ENCODE data around the gene TMEM100. TPM values are rescaled to one million over a fixed set of nuclear protein-coding genes. Genes with fewer than 3 reads are reported as not detected.
A peak's percentile ranks its signal among the peaks of the same experiment; 100 is the strongest.

The TMEM100 gene
- total and polyA plus RNA-seq, 2 of the 8 experiments (the other 6 are each of a cell fraction or from before 2014, with no cell fraction given): 0.36 to 0.48 TPM

DNA sequence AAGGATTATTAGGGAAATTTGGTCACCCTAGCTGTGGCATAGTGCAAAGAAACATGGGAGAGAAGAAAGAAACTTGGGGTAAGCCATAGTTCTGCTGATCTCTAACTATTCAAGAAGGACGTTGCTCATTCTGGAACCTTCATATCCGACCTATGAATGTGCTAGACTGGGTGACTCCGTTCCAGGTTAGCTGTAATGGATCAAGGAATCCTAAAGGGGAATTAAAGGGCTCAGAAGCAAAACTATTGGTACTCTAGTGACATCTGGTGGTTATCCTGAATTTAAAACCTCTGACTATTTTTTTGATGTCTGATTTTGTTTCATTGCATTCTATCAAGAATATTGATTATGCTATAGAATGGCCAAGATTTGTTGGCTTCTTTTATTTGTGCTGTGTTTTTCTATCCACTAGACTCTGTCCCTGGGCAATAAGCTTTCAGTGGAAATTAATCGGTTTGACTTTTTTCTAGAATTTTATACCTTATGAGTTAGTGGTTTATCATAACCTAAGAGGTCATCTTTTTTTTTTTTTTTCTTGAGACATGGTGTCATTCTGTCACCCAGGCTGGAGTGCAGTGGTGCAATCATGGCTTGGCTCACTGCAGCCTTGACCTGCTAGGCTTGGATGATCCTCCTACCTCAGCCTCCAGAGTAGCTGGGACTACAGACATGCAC lies 47.7 kb upstream of the TMEM100 start:
- Histone ChIP-seq H2BK15ac (ENCODE audit: low read length) (no peak overlapping the region), H2BK5ac (ENCODE audit: low read depth, low read length) (no peak overlapping the region), H4K8ac (ENCODE audit: extremely low read depth, insufficient read depth, low read length) (no peak overlapping the region), H3K27ac (ENCODE audit: low read depth, low read length) (no peak overlapping the region), H3K79me2 (ENCODE audit: control insufficient read depth in 1 of 2, insufficient read depth in 2 of 2, low read length in 2 of 2) (no peaks in the 10 kb centered on the region), H3K4me2 (ENCODE audit: insufficient read depth in 1 of 2, low read depth in 2 of 2, low read length in 2 of 2) (no peak overlapping the region), H3K27me3 (replicated peaks in 1 of 4; ENCODE audit: control insufficient read depth in 3 of 4, extremely low read depth in 1 of 4, insufficient read depth in 3 of 4, low read length in 3 of 4) (no peaks in the 10 kb centered on the region), H3K4me1 (replicated peaks in 1 of 4; ENCODE audit: control insufficient read depth in 3 of 4, insufficient read depth in 4 of 4, low read length in 3 of 4) (no peaks in the 10 kb centered on the region), H2AFZ (ENCODE audit: low read length) (no peak overlapping the region), H3K18ac (ENCODE audit: extremely low read depth, low read length) (no peak overlapping the region), H3K36me3 (ENCODE audit: control insufficient read depth in 2 of 4, insufficient read depth in 4 of 4, low read length in 3 of 4) (peaks cover 0 to 3% (median 0%) of the 10 kb centered on the region in 4 experiments; a peak in 3 of 8 replicates), H4K20me1 (replicated peaks in 1 of 2; ENCODE audit: control insufficient read depth in 1 of 2, insufficient read depth in 2 of 2, low read length in 2 of 2) (no peaks in the 10 kb centered on the region), H3K56ac (replicated peaks; ENCODE audit: insufficient read length, low read depth, low read length) (no peak overlapping the region), H3K79me1 (ENCODE audit: low read depth, low read length) (no peaks in the 10 kb centered on the region), H3K9ac (replicated peaks in 1 of 4; ENCODE audit: extremely low read depth in 1 of 4, low read depth in 3 of 4, low read length in 3 of 4) (no peak overlapping the region), H3K23me2 (ENCODE audit: low read depth, low read length) (no peaks in the 10 kb centered on the region), H2BK120ac (replicated peaks; ENCODE audit: low read depth, low read length) (no peak overlapping the region), H3K4me3 (ENCODE audit: extremely low read depth in 1 of 4, insufficient read depth in 2 of 4, low read depth in 3 of 4, low read length in 4 of 4) (no peak overlapping the region), H2AK5ac (ENCODE audit: low read depth, low read length) (no peak overlapping the region), H3K4ac (replicated peaks; ENCODE audit: insufficient read length, low read depth, low read length) (no peak overlapping the region), H3K23ac (ENCODE audit: insufficient read length) (no peak overlapping the region), H3K9me3 (ENCODE audit: insufficient read depth in 2 of 2, low read depth in 1 of 2, low read length in 1 of 2) (no peaks in the 10 kb centered on the region), H2BK12ac (ENCODE audit: low read depth, low read length) (no peak overlapping the region), H3K14ac (ENCODE audit: insufficient read length) (no peak overlapping the region), H4K5ac (ENCODE audit: insufficient read length, low read depth, low read length) (no peak overlapping the region), H2BK20ac (ENCODE audit: low read length) (no peak overlapping the region), H4K91ac (replicated peaks; ENCODE audit: insufficient read length, low read length) (no peak overlapping the region)
- CTCF ChIA-PET (ENCODE audit: partially characterized antibody): interaction anchor here (0.6 to 9.2 kb wide), 50 partner anchors 8 to 1872 kb away, joined by 3 to 169 read pairs (median 4); partner anchors contain the start of genes PCTP and TMEM100
- DNase-seq (ENCODE audit: low read depth in 1 of 2, low spot score in 2 of 2) (no peak), FAIRE-seq (no peak)
- POLR2A ChIA-PET (ENCODE audit: partially characterized antibody): no interaction called here
- 62% methylated on average over 4 of the region's 4 CpGs; no CpG with 5 or more reads in 1 of the 2 experiments for WGBS, 2 experiments (ENCODE audit: extremely low coverage in 1 of 2, insufficient coverage in 1 of 2, insufficient read length in 1 of 2, insufficient replicate concordance in 2 of 2, low coverage in 1 of 2, low lambda C conversion rate in 2 of 2, missing lambda C conversion rate in 1 of 2)
- TF ChIP-seq, protein P1, sequence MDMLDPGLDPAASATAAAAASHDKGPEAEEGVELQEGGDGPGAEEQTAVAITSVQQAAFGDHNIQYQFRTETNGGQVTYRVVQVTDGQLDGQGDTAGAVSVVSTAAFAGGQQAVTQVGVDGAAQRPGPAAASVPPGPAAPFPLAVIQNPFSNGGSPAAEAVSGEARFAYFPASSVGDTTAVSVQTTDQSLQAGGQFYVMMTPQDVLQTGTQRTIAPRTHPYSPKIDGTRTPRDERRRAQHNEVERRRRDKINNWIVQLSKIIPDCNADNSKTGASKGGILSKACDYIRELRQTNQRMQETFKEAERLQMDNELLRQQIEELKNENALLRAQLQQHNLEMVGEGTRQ (IDR thresholded peaks at IDR 0.05; ENCODE audit: low read length): no peak
- no peak for TF ChIP-seq HDAC6 (IDR thresholded peaks at IDR 0.05; ENCODE audit: low read depth, low read length)
- TF ChIP-seq, protein P2, sequence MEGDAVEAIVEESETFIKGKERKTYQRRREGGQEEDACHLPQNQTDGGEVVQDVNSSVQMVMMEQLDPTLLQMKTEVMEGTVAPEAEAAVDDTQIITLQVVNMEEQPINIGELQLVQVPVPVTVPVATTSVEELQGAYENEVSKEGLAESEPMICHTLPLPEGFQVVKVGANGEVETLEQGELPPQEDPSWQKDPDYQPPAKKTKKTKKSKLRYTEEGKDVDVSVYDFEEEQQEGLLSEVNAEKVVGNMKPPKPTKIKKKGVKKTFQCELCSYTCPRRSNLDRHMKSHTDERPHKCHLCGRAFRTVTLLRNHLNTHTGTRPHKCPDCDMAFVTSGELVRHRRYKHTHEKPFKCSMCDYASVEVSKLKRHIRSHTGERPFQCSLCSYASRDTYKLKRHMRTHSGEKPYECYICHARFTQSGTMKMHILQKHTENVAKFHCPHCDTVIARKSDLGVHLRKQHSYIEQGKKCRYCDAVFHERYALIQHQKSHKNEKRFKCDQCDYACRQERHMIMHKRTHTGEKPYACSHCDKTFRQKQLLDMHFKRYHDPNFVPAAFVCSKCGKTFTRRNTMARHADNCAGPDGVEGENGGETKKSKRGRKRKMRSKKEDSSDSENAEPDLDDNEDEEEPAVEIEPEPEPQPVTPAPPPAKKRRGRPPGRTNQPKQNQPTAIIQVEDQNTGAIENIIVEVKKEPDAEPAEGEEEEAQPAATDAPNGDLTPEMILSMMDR (IDR thresholded peaks at IDR 0.05; ENCODE audit: control extremely low read depth in 1 of 3, insufficient read depth in 1 of 3, low read depth in 1 of 3, low read length in 3 of 3): peak in 2 of 3 experiments; percentile 11 to 69; a peak in 2 of 4 replicates
- TF ChIP-seq EGR1 (IDR thresholded peaks at IDR 0.05; ENCODE audit: borderline replicate concordance, low read depth, low read length): no peak

Measured in H1 (cell line).